G401 (cell line): ENCODE results near the gene OXLD1. TPM values are rescaled to one million over a fixed set of nuclear protein-coding genes. Genes with fewer than 3 reads are reported as not detected.

Experiments used
- DNase-seq: peaks from one replicate; pipeline ENCODE4 v3.0.0-alpha.2; 2015; ENCODE audit warnings: low spot score
- in situ Hi-C: cut with HindIII; loops from 2 replicates; pipeline ENCODE4 v1.10.0; 2016; ENCODE audit warnings: low sequenced_read_pairs, mixed read lengths
- total RNA-seq: library from RNA; depleted of rRNA; stranded (reverse); fragments of >200 nt; shearing (Covaris generic); gene quantifications from 2 replicates; pipeline ENCODE4 v1.2.3, GENCODE V29; 2014

OXLD1 gene
- total RNA-seq, 1 experiment from 2014 or later, result 81.2 TPM

- in situ Hi-C loops, result no loop called here
- no peak for DNase-seq
These were observed 37.6 kb upstream of the OXLD1 start for GRCh38 chr17:81703747-81704654.

- in situ Hi-C loops, result no loop called here
- DNase-seq, result peak; percentile 95
These were observed 36.7 kb upstream of the OXLD1 start, which contains the start of gene MRPL12 for GRCh38 chr17:81702934-81703746. MRPL12 (plus strand) TSS chr17:81703367; CDS start chr17:81703502, 135 bp downstream.

GRCh38 chr17:81701288-81702071, 35.1 kb upstream of the OXLD1 start:
- DNase-seq, result no peak
- in situ Hi-C loops, result no loop called here

- in situ Hi-C loops, result no loop called here
These were observed 34.2 kb upstream of the OXLD1 start for GRCh38 chr17:81700353-81701287.

GRCh38 chr17:81697261-81698044, 31.0 kb upstream of the OXLD1 start:
- in situ Hi-C loops, result no loop called here
- DNase-seq, result no peak

More at GRCh38 chr17:81700353-81701287, 34.2 kb upstream of the OXLD1 start:
- DNase-seq, result no peak

- in situ Hi-C loops, result no loop called here
- DNase-seq, result no peak
These were observed 30.0 kb upstream of the OXLD1 start for GRCh38 chr17:81696218-81696941.

GRCh38 chr17:81695801-81696200, 29.4 kb upstream of the OXLD1 start:
- no peak for DNase-seq
- in situ Hi-C loops, result no loop called here

GRCh38 chr17:81695211-81695610, 28.8 kb upstream of the OXLD1 start:
- in situ Hi-C loops, result no loop called here

GRCh38 chr17:81694810-81695209, 28.4 kb upstream of the OXLD1 start:
- in situ Hi-C loops, result no loop called here
- DNase-seq, result no peak

More at GRCh38 chr17:81695211-81695610, 28.8 kb upstream of the OXLD1 start:
- no peak for DNase-seq

GRCh38 chr17:81693509-81694210, 27.3 kb upstream of the OXLD1 start:
- in situ Hi-C loops, result no loop called here
- DNase-seq, result no peak

- in situ Hi-C loops, result no loop called here
- DNase-seq, result no peak
These were observed 25.2 kb upstream of the OXLD1 start for GRCh38 chr17:81691608-81692007.

- in situ Hi-C loops, result no loop called here
- no peak for DNase-seq
These were observed 24.8 kb upstream of the OXLD1 start for GRCh38 chr17:81691196-81691595.

GRCh38 chr17:81690549-81690948, 24.1 kb upstream of the OXLD1 start:
- DNase-seq, result no peak
- in situ Hi-C loops, result no loop called here

- in situ Hi-C loops, result no loop called here
- DNase-seq, result no peak
These were observed 23.7 kb upstream of the OXLD1 start for GRCh38 chr17:81690066-81690465.

GRCh38 chr17:81688616-81689015, 22.2 kb upstream of the OXLD1 start:
- in situ Hi-C loops, result no loop called here
- DNase-seq, result no peak

- in situ Hi-C loops, result no loop called here
These were observed 21.6 kb upstream of the OXLD1 start for GRCh38 chr17:81687770-81688541.

More at GRCh38 chr17:81687770-81688541, 21.6 kb upstream of the OXLD1 start:
- DNase-seq, result no peak
